GM12878 (cell line): Measurements from ENCODE around the gene CYBC1. TPM values are rescaled to one million over a fixed set of nuclear protein-coding genes. Genes with fewer than 3 reads are reported as not detected.

Experiments used
- ATAC-seq: fragments of 200-7000 bp; cut with Tn5 transposase; 3 replicates; pipeline ENCODE4 v1.9.1; 2020; ENCODE audit warnings: mild to moderate bottlenecking, moderate library complexity
- BruUV-seq: library from RNA; stranded (reverse); fragments of 400-500 nt; replicated peaks from 2 replicates; lab custom pipeline; 2021; lab: Mats Ljungman, UMichigan
- CTCF ChIA-PET: fragments of 300-600 bp; sonication (Branson Sonifier 250); formaldehyde crosslinking; extraction: SDS; loops from one replicate; lab custom pipeline; 2021; ENCODE audit warnings: inconsistent platforms; lab: Yijun Ruan, JAX
- POLR2A ChIA-PET: fragments of 350-600 bp; formaldehyde crosslinking; extraction: SDS; loops from one replicate; lab custom pipeline; 2021; ENCODE audit warnings: inconsistent platforms; lab: Charles Lee
- RAD21 ChIA-PET: fragments of 300-600 bp; sonication (Branson Sonifier 250); formaldehyde crosslinking; loops from one replicate; lab custom pipeline; 2023; ENCODE audit warnings: antibody characterized with exemption; ENCODE audit not compliant: unreplicated experiment; lab: Charles Lee
- SMC1A ChIA-PET: fragments of 300-600 bp; sonication (Branson Sonifier 250); formaldehyde crosslinking; loops from one replicate; lab custom pipeline; 2023; ENCODE audit not compliant: unreplicated experiment, uncharacterized antibody; lab: Charles Lee
- DNase-seq: peaks from one replicate; pipeline ENCODE4 v3.0.0-alpha.2; 2011; ENCODE audit warnings: low read depth, low spot score
- FAIRE-seq: peaks from 3 replicates; lab custom pipeline; 2011; peaks lifted over from hg19 to GRCh38; lab: Jason Lieb, UNC
- H2AFZ ChIP-seq: 2 replicates; pipeline ENCODE4 v1.6.0; 2011; ENCODE audit warnings: low read depth, low read length, control low read depth; ENCODE audit not compliant: control insufficient read depth
- H3K27ac ChIP-seq: 2 replicates; pipeline ENCODE4 v1.5.1; 2011; ENCODE audit warnings: control low read depth; ENCODE audit not compliant: control insufficient read depth, insufficient read depth
- H3K27me3 ChIP-seq, 2 experiments: replicated peaks in 1 of 2; 2 replicates each; pipeline versions ENCODE4 v1.6.0 to v1.6.1; 2011; ENCODE audit warnings: low read length in 1 of 2; ENCODE audit not compliant: control insufficient read depth in 2 of 2, insufficient read depth in 2 of 2
- H3K36me3 ChIP-seq, 2 experiments: 2 replicates each; pipeline ENCODE4 v1.5.1; 2011; ENCODE audit warnings: low read length in 1 of 2; ENCODE audit not compliant: control insufficient read depth in 2 of 2, insufficient read depth in 2 of 2
- H3K4me1 ChIP-seq: 2 replicates; pipeline ENCODE4 v1.6.1; 2011; ENCODE audit warnings: mild to moderate bottlenecking, low read length, moderate library complexity, mixed read lengths; ENCODE audit not compliant: control insufficient read depth, insufficient read depth
- H3K4me2 ChIP-seq: 2 replicates; pipeline ENCODE4 v1.6.0; 2011; ENCODE audit warnings: control low read depth; ENCODE audit not compliant: control insufficient read depth, insufficient read depth
- H3K4me3 ChIP-seq: fragments of 200-600 bp; sonication (generic); 2 replicates; pipeline ENCODE4 v1.5.1; 2016
- H3K79me2 ChIP-seq: 2 replicates; pipeline ENCODE4 v1.6.0; 2011; ENCODE audit warnings: low read length; ENCODE audit not compliant: control insufficient read depth, insufficient read depth
- H3K9ac ChIP-seq: 2 replicates; pipeline ENCODE4 v1.8.0; 2011; ENCODE audit warnings: low read length, control low read depth, mixed read lengths; ENCODE audit not compliant: control insufficient read depth, insufficient read depth
- H3K9me3 ChIP-seq: replicated peaks from 3 replicates; pipeline ENCODE4 v1.5.1; 2011; ENCODE audit warnings: mild to moderate bottlenecking, low read length; ENCODE audit not compliant: control insufficient read depth, insufficient read depth
- H4K20me1 ChIP-seq: 2 replicates; pipeline ENCODE4 v1.6.0; 2011; ENCODE audit not compliant: control insufficient read depth, insufficient read depth
- EZH2 ChIP-seq: IDR thresholded peaks from 2 replicates; pipeline ENCODE4 v1.6.1; 2012; ENCODE audit warnings: low read depth, mild to moderate bottlenecking, control low read depth, inconsistent platforms, low read length, borderline replicate concordance; ENCODE audit not compliant: control insufficient read depth
- FOS ChIP-seq: IDR thresholded peaks from 3 replicates; pipeline ENCODE4 v1.6.1; 2011; ENCODE audit warnings: borderline replicate concordance; ENCODE audit not compliant: insufficient read length; ENCODE audit errors: extremely low read depth
- IKZF2 ChIP-seq, 2 experiments: fragments of 450-650 bp; IDR thresholded peaks; 2 replicates each; pipeline ENCODE4 v1.6.1; 2017; ENCODE audit warnings: mild to moderate bottlenecking in 2 of 2, moderate library complexity in 2 of 2
- KDM1A ChIP-seq: fragments of 200-600 bp; sonication (generic); IDR thresholded peaks from 2 replicates; pipeline ENCODE4 v1.6.1; 2016; ENCODE audit warnings: borderline replicate concordance
- MAX ChIP-seq: IDR thresholded peaks from 2 replicates; pipeline ENCODE4 v1.6.1; 2012; ENCODE audit warnings: low read depth, low read length, improper control_type of control experiment
- NFIC ChIP-seq: IDR thresholded peaks from 2 replicates; pipeline ENCODE4 v1.6.1; 2012; ENCODE audit warnings: low read depth, mild to moderate bottlenecking, inconsistent platforms, low read length, moderate library complexity
- NR2C1 ChIP-seq: fragments of 450-650 bp; IDR thresholded peaks from 2 replicates; pipeline ENCODE4 v1.6.1; 2017; ENCODE audit warnings: antibody characterized with exemption, mild to moderate bottlenecking, moderate library complexity
- POLR2AphosphoS5 ChIP-seq: IDR thresholded peaks from 2 replicates; pipeline ENCODE4 v1.6.1; 2011; ENCODE audit warnings: mild to moderate bottlenecking, low read length, inconsistent platforms
- SMAD5 ChIP-seq: IDR thresholded peaks from 2 replicates; pipeline ENCODE4 v1.6.1; 2016; ENCODE audit warnings: antibody characterized with exemption, low read depth
- TCF12 ChIP-seq: IDR thresholded peaks from 2 replicates; pipeline ENCODE4 v1.6.1; 2011; ENCODE audit warnings: low read depth, mild to moderate bottlenecking, low read length
- ZBED1 ChIP-seq: IDR thresholded peaks from 2 replicates; pipeline ENCODE4 v1.6.1; 2016; ENCODE audit warnings: borderline replicate concordance
- ZNF274 ChIP-seq: IDR thresholded peaks from one replicate; pipeline ENCODE4 v1.8.0; 2011; ENCODE audit not compliant: insufficient read length, insufficient read depth
- ZZZ3 ChIP-seq: IDR thresholded peaks from 2 replicates; pipeline ENCODE4 v1.6.1; 2011; ENCODE audit warnings: low read depth; ENCODE audit not compliant: control insufficient read depth, insufficient read length
- WGBS: methylation state at CpG from one replicate; pipeline ENCODE4 v1.1.6; 2016; ENCODE audit warnings: low lambda C conversion rate; ENCODE audit not compliant: insufficient replicate concordance, insufficient coverage; ENCODE audit errors: missing lambda C conversion rate; 5-methylcytosine and 5-hydroxymethylcytosine counted together
- in situ Hi-C: fragments of 300-500 bp; cut with MboI; formaldehyde crosslinking; loops from 9 replicates; pipeline ENCODE4 v1.14.3; 2018; ENCODE audit warnings: mixed read lengths
- intact Hi-C: fragments of 100-400 bp; cut with micrococcal nuclease; formaldehyde crosslinking; loops from one replicate; pipeline ENCODE4 v1.14.2; 2022; ENCODE audit not compliant: unreplicated experiment
- polyA plus RNA-seq, 11 experiments: library from polyadenylated mRNA; depleted of rRNA in 4 of 11; unstranded in 6 of 11; stranded (reverse) in 5 of 11; fragments of >200 nt; fragmentation: Nextera tagmentation in 4 of 11; fragmentation: Illumina TruSeq in 1 of 11; extraction: Ambion mirVana in 4 of 11; extraction: Trizol in 1 of 11; gene quantifications; 1 replicate in 1 of 11; 2 replicates in 10 of 11; pipeline versions ENCODE4 v1.2.1 to v1.2.3, GENCODE V29; 2011 to 2016; ENCODE audit warnings: inconsistent platforms in 2 of 11, missing spikeins in 2 of 11, low read depth in 1 of 11
- total RNA-seq, 4 experiments: library from RNA; depleted of rRNA in 3 of 4; stranded (reverse); fragments of >200 nt in 3 of 4; fragmentation: Illumina TruSeq in 1 of 4; extraction: Trizol in 1 of 4; gene quantifications; 2 replicates each; pipeline versions ENCODE4 v1.2.1 to v1.2.3, GENCODE V29; 2013 to 2021
- TF ChIP-seq, protein P1 (sequence below): fragments of 450-650 bp; conservative IDR thresholded peaks from 2 replicates; pipeline ENCODE4 v1.6.1; 2017; ENCODE audit warnings: mild to moderate bottlenecking, moderate library complexity

CYBC1 gene
- total and polyA plus RNA-seq, 10 of the 15 experiments (the other 5 are each of a cell fraction or from before 2014, with no cell fraction given): 4.2 to 162 (median 133) TPM

- Histone ChIP-seq H3K9ac (no peak overlapping the region), H3K27me3 (no peaks in the 10 kb centered on the region), H3K36me3 (peaks cover 18 to 61% of the 10 kb centered on the region in 2 experiments), H4K20me1 (no peaks in the 10 kb centered on the region; the same call in 1 of the 2 replicates), H3K4me2 (no peak overlapping the region), H2AFZ (no peak overlapping the region), H3K79me2 (peaks cover 5% of the 10 kb centered on the region), H3K4me1 (no peaks in the 10 kb centered on the region), H3K27ac (no peak overlapping the region), H3K9me3 (no peaks in the 10 kb centered on the region), H3K4me3 (no peak overlapping the region)
- POLR2A ChIA-PET: interaction anchor here (0.5 kb wide), 1 partner anchor 307 kb away, joined by 4 read pairs; no protein-coding TSS in a partner anchor
- RAD21 ChIA-PET: no interaction called here
- intact Hi-C loops: no loop called here
- ATAC-seq (no peak), DNase-seq (no peak), FAIRE-seq (no peak)
- no TSS peak for BruUV-seq
- SMC1A ChIA-PET: interaction anchor here (1.0 kb wide), 1 partner anchor 12 kb away, joined by 3 read pairs; no protein-coding TSS in a partner anchor
- in situ Hi-C loops: no loop called here
- 87% methylated on average over 7 of the region's 7 CpGs for WGBS
- TF ChIP-seq POLR2AphosphoS5 (0 out of 2 replicates have a peak, but pooled peaks have one; percentile 42), KDM1A (no peak)
- TF ChIP-seq, all 136 proteins: peak for 1
- CTCF ChIA-PET: no interaction called here
Measured at GRCh38 chr17:82463925-82464566, 13.5 kb upstream of the CYBC1 start.

DNA sequence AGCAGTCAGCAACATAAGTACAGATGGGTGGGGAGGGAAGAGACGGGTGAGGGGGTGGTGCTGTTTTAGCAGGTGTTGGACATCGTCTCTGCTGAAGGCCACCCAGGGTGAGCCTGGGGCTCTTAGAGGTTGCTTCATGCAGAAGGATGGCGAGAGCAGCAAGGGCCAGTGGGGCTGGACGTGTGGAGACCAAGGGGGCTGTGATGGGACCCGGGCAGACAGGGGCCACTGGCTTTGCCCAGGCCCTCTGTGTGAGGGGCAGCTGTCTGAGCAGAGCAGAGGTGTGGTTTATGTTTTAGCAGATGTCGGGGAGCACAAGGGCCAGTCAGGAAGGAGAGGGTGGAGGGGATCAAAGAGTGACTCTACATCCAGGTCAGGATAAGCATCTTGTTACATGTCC is 12.8 kb upstream of the CYBC1 start:
- H3K9ac ChIP-seq: no peak overlapping the region
- no peak overlapping the region for H3K4me3 ChIP-seq
- H3K9me3 ChIP-seq: no peaks in the 10 kb centered on the region
- no peaks in the 10 kb centered on the region for H3K27me3 ChIP-seq
- FAIRE-seq (no peak), DNase-seq (no peak), ATAC-seq (no peak)
- ChIA-PET POLR2A (interaction anchor here (0.5 kb wide), 1 partner anchor 308 kb away, joined by 4 read pairs; no protein-coding TSS in a partner anchor), CTCF (interaction anchor here (0.6 to 1.2 kb wide), 2 partner anchors 86 to 209 kb away, joined by 3 to 5 read pairs; no protein-coding TSS in a partner anchor), RAD21 (no interaction called here), SMC1A (interaction anchor here (1.0 kb wide), 1 partner anchor 13 kb away, joined by 3 read pairs; no protein-coding TSS in a partner anchor)
- in situ Hi-C loops: no loop called here
- intact Hi-C loops: no loop called here
- peaks cover 17 to 54% of the 10 kb centered on the region in 2 experiments for H3K36me3 ChIP-seq
- H2AFZ ChIP-seq: no peak overlapping the region
- no peaks in the 10 kb centered on the region for H3K4me1 ChIP-seq
- H3K79me2 ChIP-seq: peaks cover 10% of the 10 kb centered on the region
- H3K27ac ChIP-seq: no peak overlapping the region
- no peaks in the 10 kb centered on the region; the same call in 1 of the 2 replicates for H4K20me1 ChIP-seq
- H3K4me2 ChIP-seq: no peak overlapping the region
- WGBS: 91% methylated on average over 6 of the region's 6 CpGs
- no TSS peak for BruUV-seq
- TF ChIP-seq, protein P1, sequence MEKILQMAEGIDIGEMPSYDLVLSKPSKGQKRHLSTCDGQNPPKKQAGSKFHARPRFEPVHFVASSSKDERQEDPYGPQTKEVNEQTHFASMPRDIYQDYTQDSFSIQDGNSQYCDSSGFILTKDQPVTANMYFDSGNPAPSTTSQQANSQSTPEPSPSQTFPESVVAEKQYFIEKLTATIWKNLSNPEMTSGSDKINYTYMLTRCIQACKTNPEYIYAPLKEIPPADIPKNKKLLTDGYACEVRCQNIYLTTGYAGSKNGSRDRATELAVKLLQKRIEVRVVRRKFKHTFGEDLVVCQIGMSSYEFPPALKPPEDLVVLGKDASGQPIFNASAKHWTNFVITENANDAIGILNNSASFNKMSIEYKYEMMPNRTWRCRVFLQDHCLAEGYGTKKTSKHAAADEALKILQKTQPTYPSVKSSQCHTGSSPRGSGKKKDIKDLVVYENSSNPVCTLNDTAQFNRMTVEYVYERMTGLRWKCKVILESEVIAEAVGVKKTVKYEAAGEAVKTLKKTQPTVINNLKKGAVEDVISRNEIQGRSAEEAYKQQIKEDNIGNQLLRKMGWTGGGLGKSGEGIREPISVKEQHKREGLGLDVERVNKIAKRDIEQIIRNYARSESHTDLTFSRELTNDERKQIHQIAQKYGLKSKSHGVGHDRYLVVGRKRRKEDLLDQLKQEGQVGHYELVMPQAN: no peak
- TF ChIP-seq ZZZ3 (no peak), SMAD5 (no peak), TCF12 (no peak), ZBED1 (no peak), IKZF2 (IDR thresholded peaks at IDR 0.05) (no peak), FOS (no peak), EZH2 (no peak), ZNF274 (no peak), NR2C1 (no peak), MAX (no peak), NFIC (no peak)
